Measurements from ENCODE around the gene CACNA1G.

The CACNA1G gene

DNA sequence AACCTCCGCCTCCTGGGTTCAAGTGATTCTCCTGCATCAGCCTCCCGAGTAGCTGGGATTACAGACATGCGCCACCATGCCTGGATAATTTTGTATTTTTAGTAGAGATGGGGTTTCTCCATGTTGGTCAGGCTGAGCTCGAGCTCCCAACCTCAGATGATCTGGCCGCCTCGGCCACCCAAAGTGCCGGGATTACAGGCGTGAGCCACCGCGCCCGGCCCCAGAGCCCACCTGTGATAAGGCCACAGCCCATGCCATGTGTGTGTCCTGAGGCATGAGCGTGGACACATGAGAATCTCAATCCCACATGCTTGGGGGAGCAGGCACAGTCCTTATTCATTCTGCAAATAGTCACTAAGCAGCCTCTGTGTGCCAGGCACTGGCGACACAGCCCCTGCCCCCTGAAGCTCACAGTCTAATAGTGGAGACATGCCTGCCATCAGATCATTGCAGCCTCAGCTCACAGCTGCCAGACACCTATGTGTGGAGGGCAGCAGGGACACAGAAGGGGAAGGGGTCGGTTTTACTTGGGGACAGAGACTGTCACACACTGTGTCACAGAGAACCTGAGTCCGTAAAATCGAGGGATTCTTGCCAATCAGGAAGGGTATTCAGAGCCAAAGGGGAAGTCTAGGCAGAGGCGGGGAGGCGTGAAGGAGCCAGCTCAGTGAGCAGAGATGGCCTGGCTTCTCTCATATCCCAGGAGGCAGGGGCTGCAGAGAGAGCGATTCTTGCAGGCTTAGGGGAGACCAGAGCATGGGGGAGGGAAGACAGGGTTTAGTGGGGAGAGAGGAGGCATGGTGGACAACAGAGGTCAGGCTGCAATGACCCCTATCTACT is 64.7 kb downstream of the CACNA1G start:
- Histone ChIP-seq H3K36me3 (no peaks in the 10 kb centered on the region), H3K4me1 (peaks cover 31 to 52% (median 42%) of the 10 kb centered on the region in 10 experiments), H3K9ac (peak overlapping the region in 4 of 11 experiments; percentile 22 to 45 (median 25); a peak in 4 of 22 replicates), H3K4me3 (no peak overlapping the region), H3K27me3 (peaks cover 0 to 8% (median 0%) of the 10 kb centered on the region in 11 experiments; a peak in 1 of 22 replicates), H4K20me1 (no peaks in the 10 kb centered on the region; a peak in 1 of 22 replicates), H3K27ac (peak overlapping the region in 2 of 11 experiments; percentile 6 to 18; a peak in 1 of 22 replicates), H3K4me2 (peak overlapping the region; percentile 50 to 84 (median 70)), H3K9me3 (replicated peaks in 1 of 11) (no peaks in the 10 kb centered on the region)
- TF ChIP-seq Cebpa-rat (IDR thresholded peaks at IDR 0.05) = no peak

DNA sequence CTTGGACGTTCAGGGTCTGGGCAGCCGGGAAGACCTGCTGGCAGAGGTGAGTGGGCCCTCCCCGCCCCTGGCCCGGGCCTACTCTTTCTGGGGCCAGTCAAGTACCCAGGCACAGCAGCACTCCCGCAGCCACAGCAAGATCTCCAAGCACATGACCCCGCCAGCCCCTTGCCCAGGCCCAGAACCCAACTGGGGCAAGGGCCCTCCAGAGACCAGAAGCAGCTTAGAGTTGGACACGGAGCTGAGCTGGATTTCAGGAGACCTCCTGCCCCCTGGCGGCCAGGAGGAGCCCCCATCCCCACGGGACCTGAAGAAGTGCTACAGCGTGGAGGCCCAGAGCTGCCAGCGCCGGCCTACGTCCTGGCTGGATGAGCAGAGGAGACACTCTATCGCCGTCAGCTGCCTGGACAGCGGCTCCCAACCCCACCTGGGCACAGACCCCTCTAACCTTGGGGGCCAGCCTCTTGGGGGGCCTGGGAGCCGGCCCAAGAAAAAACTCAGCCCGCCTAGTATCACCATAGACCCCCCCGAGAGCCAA is 65.6 kb downstream of the CACNA1G start:
- no peak overlapping the region for H3K4me3 ChIP-seq
- H3K27ac ChIP-seq = peak overlapping the region in 3 of 11 experiments; percentile 6 to 48 (median 18); a peak in 3 of 22 replicates
- peak overlapping the region; percentile 50 to 84 (median 70) for H3K4me2 ChIP-seq
- H3K36me3 ChIP-seq = no peaks in the 10 kb centered on the region
- H3K9ac ChIP-seq = peak overlapping the region in 4 of 11 experiments; percentile 22 to 45 (median 25); a peak in 3 of 22 replicates
- H3K9me3 ChIP-seq (replicated peaks in 1 of 11) = no peaks in the 10 kb centered on the region
- H4K20me1 ChIP-seq = no peaks in the 10 kb centered on the region; a peak in 2 of 22 replicates
- no peak for TF ChIP-seq Cebpa-rat (IDR thresholded peaks at IDR 0.05)
- peaks cover 0 to 9% (median 3%) of the 10 kb centered on the region in 11 experiments; a peak in 11 of 22 replicates for H3K27me3 ChIP-seq
- H3K4me1 ChIP-seq = peaks cover 31 to 46% (median 39%) of the 10 kb centered on the region in 10 experiments

DNA sequence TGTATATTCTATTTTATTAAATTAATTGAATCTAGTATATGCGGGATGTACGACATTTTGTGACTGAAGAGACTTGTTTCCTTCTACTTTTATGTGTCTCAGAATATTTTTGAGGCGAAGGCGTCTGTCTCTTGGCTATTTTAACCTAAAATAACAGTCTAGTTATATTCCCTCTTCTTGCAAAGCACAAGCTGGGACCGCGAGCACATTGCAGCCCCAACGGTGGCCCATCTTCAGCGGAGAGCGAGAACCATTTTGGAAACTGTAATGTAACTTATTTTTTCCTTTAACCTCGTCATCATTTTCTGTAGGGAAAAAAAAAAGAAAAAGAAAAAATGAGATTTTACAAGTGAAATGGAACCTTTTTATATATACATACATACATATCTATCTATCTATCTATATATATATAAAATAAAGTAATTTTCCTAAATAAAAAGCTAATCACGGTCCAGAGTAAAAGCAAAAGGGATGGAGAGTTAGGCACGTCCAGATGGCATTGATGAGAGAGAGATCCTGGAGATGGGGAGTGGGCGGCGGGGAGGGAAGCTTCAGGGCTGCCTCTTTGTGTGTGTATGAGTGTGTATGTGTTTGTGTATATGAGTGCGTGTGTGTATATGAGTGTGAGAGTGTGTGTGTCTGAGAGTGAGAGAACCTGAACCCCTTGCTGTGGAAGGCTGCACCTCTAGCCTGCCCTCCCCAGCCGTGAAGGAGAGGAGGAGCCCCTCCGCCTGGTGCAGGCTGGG is 66.7 kb downstream of the CACNA1G start:
- no peaks in the 10 kb centered on the region for H3K36me3 ChIP-seq

DNA sequence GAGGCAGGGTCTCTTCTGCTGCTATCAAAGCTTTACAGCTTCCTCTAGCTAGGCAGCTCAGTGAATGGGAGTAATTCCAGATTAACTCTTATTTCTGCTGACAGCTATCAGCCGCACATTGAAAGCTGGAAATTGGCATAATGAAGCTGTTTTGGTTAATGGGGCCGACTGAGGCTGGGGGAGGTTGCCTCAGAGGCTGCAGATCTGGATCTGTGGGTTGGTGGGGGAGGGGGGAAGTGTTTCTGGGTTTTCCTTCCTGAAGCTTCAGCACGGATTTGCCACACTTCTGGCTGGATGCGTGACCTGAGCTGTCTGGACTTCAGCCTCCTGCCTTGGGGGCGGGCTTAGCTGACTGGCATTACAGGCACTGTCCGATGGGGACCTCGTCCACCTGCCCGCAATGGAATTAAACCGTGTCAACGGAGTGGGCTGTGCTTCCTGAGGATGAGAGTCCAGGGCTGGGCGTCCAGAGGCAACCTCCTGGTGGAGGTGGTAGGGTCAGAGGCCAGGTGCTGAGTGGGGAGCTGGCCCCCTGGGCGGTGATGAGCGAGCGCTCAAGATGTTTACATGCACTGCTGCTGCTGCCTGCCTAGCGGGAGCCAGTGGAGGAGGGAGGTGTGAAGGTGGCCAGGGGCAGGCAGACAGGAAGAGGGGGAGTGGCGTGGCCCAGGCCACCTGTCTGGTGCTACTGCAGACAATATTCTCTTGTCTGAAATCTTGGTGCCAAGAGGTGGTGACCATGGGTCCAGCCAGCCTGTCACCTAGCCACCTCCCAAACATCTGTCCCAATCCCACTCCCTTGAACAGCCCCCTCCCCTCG is 67.5 kb downstream of the CACNA1G start:
- peak overlapping the region; percentile 37 to 77 (median 68) for H3K4me2 ChIP-seq
- H4K20me1 ChIP-seq = peaks cover 0 to 16% (median 0%) of the 10 kb centered on the region in 11 experiments; a peak in 5 of 22 replicates
- no peak overlapping the region for H3K4me3 ChIP-seq
- peaks cover 17 to 27% (median 22%) of the 10 kb centered on the region in 11 experiments for H3K27me3 ChIP-seq
- H3K9me3 ChIP-seq (replicated peaks in 1 of 11) = no peaks in the 10 kb centered on the region
- H3K4me1 ChIP-seq = peaks cover 30 to 47% (median 37%) of the 10 kb centered on the region in 10 experiments
- no peak for TF ChIP-seq Cebpa-rat (IDR thresholded peaks at IDR 0.05)
- H3K36me3 ChIP-seq = no peaks in the 10 kb centered on the region
- H3K9ac ChIP-seq = peak overlapping the region in 2 of 11 experiments; percentile 20 to 29; a peak in 2 of 22 replicates
- H3K27ac ChIP-seq = no peak overlapping the region

More for the DNA sequence above, 66.7 kb downstream of the CACNA1G start:
- peaks cover 30 to 47% (median 38%) of the 10 kb centered on the region in 10 experiments for H3K4me1 ChIP-seq
- H3K27me3 ChIP-seq = peaks cover 9 to 19% (median 14%) of the 10 kb centered on the region in 11 experiments; a peak in 19 of 22 replicates
- TF ChIP-seq Cebpa-rat (IDR thresholded peaks at IDR 0.05) = no peak
- H3K4me3 ChIP-seq = no peak overlapping the region
- H4K20me1 ChIP-seq = peaks cover 0 to 9% (median 0%) of the 10 kb centered on the region in 11 experiments; a peak in 4 of 22 replicates
- peak overlapping the region in 2 of 11 experiments; percentile 20 to 29; a peak in 1 of 22 replicates for H3K9ac ChIP-seq
- no peaks in the 10 kb centered on the region for H3K9me3 ChIP-seq (replicated peaks in 1 of 11)
- H3K27ac ChIP-seq = no peak overlapping the region
- peak overlapping the region; percentile 37 to 77 (median 68); a peak in 18 of 22 replicates for H3K4me2 ChIP-seq

DNA sequence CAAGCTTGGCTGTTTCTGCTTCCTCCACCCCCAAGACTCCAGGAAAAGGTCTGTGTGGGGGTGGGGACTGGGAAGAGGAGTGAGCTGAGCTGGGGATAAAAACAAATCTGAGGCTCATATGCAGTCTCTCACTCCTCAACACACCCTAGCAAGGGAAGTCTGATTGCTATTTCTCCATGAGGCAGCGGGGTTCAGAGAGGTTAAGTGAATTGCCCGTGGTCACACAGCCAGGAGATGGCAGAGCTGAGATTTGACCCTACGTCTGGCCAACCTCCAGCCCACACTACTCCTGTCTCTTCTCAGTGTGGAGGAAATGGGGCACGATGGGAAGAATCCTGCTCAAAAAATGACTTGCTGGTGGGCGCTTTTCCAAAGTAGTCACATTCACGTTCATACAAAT is 69.4 kb downstream of the CACNA1G start:
- H3K9me3 ChIP-seq (replicated peaks in 1 of 11) = no peaks in the 10 kb centered on the region
- H3K4me3 ChIP-seq = no peak overlapping the region
- peaks cover 0 to 27% (median 4%) of the 10 kb centered on the region in 11 experiments; a peak in 7 of 22 replicates for H4K20me1 ChIP-seq
- TF ChIP-seq Cebpa-rat (IDR thresholded peaks at IDR 0.05) = no peak
- peaks cover 36 to 46% (median 41%) of the 10 kb centered on the region in 11 experiments for H3K27me3 ChIP-seq
- no peak overlapping the region for H3K9ac ChIP-seq
- H3K36me3 ChIP-seq = no peaks in the 10 kb centered on the region
- peaks cover 28 to 45% (median 36%) of the 10 kb centered on the region in 10 experiments for H3K4me1 ChIP-seq
- H3K4me2 ChIP-seq = no peak overlapping the region
- no peak overlapping the region for H3K27ac ChIP-seq

DNA sequence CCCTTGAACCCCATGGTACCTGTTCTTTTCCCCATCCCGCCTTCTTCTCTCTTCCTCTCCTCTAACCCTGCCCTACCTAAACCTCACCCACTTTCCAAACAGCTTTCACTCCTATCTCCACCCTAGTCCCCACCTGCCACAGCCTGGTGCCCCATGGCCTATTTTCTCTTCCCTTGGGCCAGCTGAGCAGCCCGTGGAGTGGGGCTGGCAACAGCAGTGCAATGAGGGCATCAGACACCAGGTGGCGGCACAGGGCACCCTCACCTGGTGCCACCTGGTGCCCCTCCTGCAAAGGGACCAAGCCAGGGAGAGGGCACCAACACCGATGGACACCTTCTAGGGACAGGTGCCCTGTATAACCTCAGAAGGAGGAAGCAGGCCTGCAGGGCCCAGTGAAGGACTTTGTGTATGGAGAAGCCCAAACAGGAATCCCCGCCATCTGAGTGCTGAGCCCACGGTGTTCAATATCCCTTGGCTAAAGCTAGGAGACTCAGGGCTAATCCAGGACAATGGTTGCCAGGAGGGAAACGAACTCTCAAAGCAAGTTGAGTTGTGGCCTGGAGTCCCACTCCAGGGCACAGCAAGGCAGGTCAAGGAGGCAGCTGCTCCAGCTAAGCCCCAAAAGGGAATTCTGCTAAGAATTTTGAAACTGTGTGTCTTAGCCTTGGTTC is 70.1 kb downstream of the CACNA1G start:
- H3K27ac ChIP-seq = no peak overlapping the region
- peaks cover 43 to 54% (median 49%) of the 10 kb centered on the region in 11 experiments for H3K27me3 ChIP-seq
- H3K9ac ChIP-seq = no peak overlapping the region
- peaks cover 21 to 40% (median 29%) of the 10 kb centered on the region in 10 experiments for H3K4me1 ChIP-seq
- H3K4me3 ChIP-seq = no peak overlapping the region
- H3K4me2 ChIP-seq = no peak overlapping the region
- H3K36me3 ChIP-seq = no peaks in the 10 kb centered on the region
- no peak for TF ChIP-seq Cebpa-rat (IDR thresholded peaks at IDR 0.05)
- no peaks in the 10 kb centered on the region for H3K9me3 ChIP-seq (replicated peaks in 1 of 11)
- peaks cover 0 to 32% (median 8%) of the 10 kb centered on the region in 11 experiments; a peak in 7 of 22 replicates for H4K20me1 ChIP-seq

DNA sequence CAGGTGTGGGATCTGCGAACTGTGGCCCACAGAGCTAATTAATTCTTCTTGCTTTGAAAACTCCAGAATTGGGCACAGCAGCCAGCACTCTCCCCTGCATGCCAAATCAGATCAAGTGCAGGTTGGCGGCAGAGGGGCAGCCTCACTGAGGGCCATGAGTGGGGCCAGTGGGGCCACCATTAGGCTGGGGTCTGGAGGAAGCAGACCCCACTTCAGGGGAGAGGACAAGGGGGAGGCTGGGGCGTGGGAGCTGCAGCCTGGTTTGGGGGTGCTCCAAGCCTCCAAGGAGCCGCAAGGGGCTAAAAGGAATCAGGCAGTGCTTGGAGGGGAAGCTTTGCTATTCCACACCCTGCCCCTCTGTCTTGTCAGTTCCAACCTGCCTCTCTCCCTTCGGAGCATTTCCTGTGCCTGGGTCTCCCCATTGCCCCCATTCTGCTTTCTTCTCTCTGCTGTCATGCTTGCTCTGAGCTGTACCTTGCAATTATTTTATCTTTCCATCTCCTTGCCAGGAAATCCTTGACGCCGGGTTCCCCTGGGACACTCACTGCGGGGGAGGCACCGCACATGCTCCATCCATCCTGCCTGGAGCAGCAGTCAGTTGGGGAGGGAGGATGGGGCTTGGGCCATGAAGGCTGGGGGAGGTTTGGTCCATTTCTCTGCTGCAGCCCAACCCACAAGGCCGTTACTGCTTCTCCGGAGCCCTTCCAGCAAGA is 70.8 kb downstream of the CACNA1G start:
- H3K4me2 ChIP-seq = peak overlapping the region in 4 of 11 experiments; percentile 2 to 31 (median 20); a peak in 2 of 22 replicates

More for the DNA sequence above, 70.8 kb downstream of the CACNA1G start:
- Histone ChIP-seq H4K20me1 (peaks cover 0 to 32% (median 8%) of the 10 kb centered on the region in 11 experiments; a peak in 7 of 22 replicates), H3K27ac (no peak overlapping the region), H3K4me1 (peaks cover 14 to 33% (median 22%) of the 10 kb centered on the region in 10 experiments), H3K9me3 (replicated peaks in 1 of 11) (no peaks in the 10 kb centered on the region), H3K36me3 (no peaks in the 10 kb centered on the region), H3K9ac (no peak overlapping the region), H3K4me3 (no peak overlapping the region), H3K27me3 (peaks cover 50 to 61% (median 56%) of the 10 kb centered on the region in 11 experiments)
- TF ChIP-seq Cebpa-rat (IDR thresholded peaks at IDR 0.05) = no peak

Data from BLaER1 treated with 17β-estradiol and CSF1 and Interleukin-3, amounts not matched to agents 10 nM and 100 nM (cell line).